T-helper 22 cell (primary cell): ENCODE results near the gene PAAF1.
"Not testable (repeated sequence)": the region's sequence is repeated elsewhere in the genome, so short reads cannot be mapped to it uniquely, and the experiment has no call there.

Experiments used
- DNase-seq: peaks from one replicate; pipeline ENCODE4 v3.0.0-alpha.2; 2020; ENCODE audit warnings: low read depth

Gene PAAF1

GRCh38 chr11:73883856-73884255 lies 7.1 kb downstream of the PAAF1 start:
- DNase-seq: no peak

GRCh38 chr11:73888244-73888643 lies 11.4 kb downstream of the PAAF1 start:
- no peak for DNase-seq

GRCh38 chr11:73889019-73889418 lies 12.2 kb downstream of the PAAF1 start:
- no peak for DNase-seq

DNA sequence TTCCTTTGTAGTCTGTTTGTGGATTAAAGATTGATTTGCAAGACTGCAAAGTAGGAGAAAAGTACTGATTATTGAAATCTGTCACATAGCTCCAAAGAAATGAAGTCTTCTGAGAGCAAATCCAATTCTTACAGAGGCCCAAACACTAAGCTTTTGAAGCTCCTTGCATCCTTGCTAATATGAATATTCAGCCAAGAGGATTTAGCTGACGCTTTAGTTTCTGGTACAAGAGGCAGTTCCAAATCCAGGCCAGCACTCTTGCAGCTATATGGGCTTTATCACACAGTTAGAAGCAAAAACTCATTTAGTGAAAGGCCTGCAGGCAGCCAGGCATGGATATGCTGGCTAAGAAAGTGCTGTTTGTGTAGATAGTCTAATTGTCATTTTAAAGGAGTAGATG lies 12.7 kb downstream of the PAAF1 start:
- DNase-seq: no peak

DNA sequence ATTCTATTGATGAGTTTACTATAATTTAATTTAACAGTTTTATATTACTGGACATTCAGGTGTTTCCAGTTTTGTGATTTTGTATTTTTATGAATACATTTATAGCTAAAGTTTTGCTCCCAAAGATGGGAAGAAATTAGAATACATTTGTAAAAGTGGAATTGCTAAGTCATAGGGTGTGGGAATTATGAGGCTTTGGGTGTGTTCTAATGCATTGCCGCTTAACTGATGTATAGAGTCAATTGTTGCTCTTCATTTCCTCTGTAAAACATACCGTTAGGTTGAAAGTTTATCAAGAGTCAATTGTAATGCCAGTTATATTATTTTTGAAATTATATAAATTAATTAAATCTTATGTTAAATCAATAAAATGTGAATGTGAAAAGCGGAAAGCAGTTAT lies 16.2 kb downstream of the PAAF1 start:
- DNase-seq: no peak

DNA sequence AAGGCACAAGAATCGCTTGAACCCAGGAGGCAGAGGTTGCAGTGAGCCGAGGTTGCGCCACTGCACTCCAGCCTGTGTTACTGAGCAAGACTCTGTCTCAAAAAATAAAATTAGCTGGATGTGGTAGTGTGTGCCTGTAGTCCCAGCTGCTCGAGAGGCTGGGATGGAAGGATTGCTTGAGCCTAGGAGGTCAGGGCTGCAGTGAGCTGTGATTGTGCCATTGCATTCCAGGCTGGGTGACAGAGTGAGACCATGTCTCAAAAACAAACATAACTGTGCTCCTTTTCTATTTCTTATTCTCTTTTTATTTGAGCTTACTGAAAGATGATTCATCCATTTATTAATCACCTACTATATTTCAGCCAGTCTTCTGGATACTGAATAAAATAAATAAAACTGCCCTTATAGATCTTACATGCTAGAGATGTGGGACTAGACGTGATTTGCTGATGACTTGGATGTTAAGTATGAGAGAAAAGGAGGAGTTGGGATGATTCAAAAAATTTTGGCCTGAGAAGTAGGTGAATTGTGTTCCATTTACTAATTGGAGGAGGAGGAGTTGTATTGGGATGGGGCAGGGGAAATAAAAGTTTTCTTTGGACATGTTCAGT lies 18.0 kb downstream of the PAAF1 start:
- DNase-seq: no peak

DNA sequence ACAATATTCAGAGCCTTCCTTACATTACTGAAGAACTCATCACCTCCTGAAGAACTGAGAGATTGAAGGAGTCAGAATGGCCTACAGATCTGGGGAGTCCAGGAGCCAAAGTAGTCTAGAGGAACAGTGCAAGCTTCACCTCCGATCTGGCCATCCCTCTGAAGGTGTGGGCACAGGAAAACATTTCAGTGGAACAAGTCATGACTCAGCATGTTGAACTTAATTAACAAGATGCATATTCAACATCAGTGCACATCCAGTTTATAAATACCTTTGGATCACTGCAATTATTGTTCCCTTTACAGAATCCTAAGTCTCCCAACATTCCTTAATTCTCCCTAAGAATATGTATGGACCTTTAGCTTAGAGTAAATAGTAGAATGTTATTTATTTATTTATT lies 25.5 kb downstream of the PAAF1 start:
- DNase-seq: no peak

GRCh38 chr11:73907191-73907590 lies 30.4 kb downstream of the PAAF1 start:
- no peak for DNase-seq

GRCh38 chr11:73912026-73912425 lies 35.2 kb downstream of the PAAF1 start:
- no peak for DNase-seq

GRCh38 chr11:73913472-73913871 lies 36.7 kb downstream of the PAAF1 start:
- no peak for DNase-seq

- no peak for DNase-seq
Measured at GRCh38 chr11:73914284-73914683, 37.5 kb downstream of the PAAF1 start.

DNA sequence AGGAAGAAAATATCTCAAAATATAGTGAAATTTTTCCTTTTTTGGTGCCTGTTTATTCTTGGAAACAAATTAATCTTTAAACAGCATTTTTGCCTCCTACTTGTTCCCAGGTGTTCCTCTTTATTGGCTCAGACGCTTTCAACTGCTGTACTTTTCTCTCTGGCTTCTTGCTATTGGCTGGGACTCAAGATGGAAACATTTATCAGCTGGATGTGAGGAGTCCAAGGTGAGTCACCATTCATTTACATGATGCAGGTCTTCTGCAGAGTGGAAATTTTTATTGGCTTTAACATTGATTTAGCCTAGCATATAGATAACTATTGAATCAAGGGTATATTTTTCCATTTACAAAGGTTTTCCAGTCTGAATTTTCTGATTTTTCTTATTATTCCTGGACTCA lies 39.6 kb downstream of the PAAF1 start:
- no peak for DNase-seq

DNA sequence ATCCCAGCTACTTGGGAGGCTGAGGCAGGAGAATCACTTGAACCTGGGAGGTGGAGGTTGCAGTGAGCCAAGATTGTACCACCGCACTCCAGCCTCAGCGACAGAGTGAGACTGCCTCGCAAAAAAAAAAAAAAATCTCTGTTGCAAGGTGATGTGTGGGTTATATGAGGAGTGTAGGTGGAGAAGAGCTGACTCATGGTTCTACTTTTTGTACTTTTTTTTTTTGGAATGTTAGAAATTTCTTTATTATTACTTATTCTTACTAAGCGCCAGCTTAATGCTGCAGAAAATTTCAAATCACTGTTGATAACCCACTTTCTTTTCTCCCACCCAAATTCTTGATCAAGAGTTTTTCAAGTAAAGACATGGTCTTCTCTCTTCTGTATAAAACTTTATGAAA lies 44.4 kb downstream of the PAAF1 start:
- DNase-seq: no peak

DNA sequence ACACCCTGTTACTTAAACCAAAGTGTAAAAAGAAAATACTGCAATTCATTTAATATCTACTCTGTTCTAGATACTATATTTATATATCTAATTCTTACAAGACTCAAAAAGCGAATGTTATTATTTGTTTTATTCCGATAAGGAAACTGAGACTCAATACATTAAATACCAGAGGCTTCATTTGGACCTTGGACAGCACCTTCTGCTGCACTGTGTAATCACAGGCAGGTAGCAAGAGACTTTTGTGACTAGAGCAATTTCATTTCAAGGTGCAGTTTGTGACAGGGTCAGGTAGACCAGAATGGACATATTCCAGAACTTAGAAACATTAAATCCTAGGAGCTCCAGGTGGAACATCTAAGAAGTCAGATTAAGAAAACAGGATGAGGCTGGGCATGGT lies 52.6 kb downstream of the PAAF1 start:
- DNase-seq: no peak

DNA sequence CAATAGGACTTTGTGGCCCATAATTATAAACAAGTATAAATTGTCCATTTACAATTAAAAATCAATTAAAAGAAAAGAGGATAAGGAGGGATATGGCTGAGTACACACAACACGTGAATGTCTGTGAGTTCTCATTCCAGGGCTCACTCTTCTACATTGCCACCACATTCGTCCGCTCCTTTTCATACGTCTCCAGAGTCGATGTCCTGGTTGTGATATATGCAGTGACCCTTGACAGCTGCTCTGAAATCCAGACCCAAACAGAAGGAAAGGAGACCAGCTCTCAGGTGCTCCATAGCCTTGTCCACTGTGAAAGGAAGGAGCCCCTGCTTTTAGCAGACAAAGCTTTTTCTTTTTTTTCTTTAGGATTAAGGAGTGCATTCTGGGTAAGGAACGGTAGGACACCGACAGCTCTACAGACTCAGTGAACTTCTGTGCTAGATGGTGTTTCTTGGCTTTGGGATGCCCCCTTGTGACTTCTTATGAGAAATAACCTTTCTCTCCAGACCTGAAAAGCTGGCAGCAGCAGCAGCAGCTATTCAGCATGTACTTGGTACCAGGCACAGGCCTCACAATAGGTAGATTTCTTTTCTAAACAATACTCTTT lies 54.3 kb downstream of the PAAF1 start:
- no peak for DNase-seq

DNA sequence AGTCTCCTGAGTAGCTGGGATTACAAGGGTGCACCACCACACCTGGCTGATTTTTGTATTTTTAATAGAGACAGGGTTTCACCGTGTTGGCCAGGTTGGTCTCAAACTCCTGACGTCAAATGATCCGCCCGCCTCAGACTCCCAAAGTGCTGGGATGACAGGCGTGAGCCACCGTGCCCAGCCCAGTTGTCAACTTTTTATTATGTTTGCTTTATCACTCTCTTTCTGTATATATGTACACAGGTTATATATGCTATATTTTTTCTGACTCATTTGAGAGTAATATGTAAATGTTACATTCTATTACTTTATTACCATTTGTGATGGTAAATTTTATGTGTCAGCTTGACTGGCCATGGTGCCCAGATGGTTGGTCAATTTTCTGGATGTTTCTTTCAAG lies 55.2 kb downstream of the PAAF1 start:
- DNase-seq: no peak

DNA sequence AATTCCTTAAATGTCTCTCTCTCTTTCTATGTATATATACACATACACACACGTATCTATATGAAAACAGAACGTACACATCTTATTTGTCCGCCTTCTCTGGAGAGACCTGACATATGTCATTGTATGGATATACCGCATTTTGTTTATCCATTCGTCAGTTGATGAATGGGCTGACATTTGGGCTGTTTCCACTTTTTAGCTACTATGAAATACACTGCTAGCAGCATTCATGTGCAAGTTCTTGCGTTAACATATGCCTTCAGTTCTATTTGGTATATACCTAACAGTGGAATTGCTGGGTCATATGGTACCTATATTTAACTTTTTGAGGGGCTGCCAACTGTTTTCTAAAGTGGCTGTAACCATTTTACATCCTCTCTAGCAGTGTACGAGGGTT lies 56.0 kb downstream of the PAAF1 start:
- no peak for DNase-seq

DNA sequence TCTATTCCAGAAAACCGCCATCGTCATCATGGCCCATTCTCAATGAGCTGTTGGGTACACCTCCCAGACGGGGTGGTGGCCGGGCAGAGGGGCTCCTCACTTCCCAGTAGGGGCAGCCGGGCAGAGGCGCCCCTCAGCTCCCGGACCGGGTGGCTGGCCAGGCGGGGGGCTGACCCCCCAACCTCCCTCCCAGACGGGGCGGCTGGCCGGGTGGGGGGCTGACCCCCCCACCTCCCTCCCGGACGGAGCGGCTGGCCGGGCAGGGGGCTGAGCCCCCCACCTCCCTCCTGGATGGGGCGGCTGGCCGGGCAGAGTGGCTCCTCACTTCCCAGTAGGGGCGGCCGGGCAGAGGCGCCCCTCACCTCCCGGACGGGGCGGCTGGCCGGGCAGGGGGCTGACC lies 59.2 kb downstream of the PAAF1 start:
- DNase-seq: not testable (repeated sequence)

DNA sequence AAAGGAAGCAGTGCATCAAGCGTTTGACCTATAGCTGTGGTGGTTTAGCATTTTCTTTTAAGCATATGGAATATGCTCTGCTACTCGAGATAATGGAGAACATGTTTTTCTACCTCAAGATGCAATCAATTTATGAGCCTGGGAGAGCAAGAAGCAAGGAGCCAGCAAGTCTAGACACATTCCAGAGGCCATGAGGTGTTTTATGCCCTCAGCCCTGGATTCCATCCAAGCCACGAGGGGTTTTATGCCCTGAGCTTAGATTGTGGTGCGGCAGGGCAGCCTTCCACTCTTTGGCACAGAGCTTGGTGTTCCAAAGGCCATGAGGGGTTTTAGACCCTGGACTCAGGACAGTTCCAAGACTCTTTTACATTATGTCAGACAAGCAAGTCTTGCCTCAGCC lies 62.3 kb downstream of the PAAF1 start:
- DNase-seq: no peak

DNA sequence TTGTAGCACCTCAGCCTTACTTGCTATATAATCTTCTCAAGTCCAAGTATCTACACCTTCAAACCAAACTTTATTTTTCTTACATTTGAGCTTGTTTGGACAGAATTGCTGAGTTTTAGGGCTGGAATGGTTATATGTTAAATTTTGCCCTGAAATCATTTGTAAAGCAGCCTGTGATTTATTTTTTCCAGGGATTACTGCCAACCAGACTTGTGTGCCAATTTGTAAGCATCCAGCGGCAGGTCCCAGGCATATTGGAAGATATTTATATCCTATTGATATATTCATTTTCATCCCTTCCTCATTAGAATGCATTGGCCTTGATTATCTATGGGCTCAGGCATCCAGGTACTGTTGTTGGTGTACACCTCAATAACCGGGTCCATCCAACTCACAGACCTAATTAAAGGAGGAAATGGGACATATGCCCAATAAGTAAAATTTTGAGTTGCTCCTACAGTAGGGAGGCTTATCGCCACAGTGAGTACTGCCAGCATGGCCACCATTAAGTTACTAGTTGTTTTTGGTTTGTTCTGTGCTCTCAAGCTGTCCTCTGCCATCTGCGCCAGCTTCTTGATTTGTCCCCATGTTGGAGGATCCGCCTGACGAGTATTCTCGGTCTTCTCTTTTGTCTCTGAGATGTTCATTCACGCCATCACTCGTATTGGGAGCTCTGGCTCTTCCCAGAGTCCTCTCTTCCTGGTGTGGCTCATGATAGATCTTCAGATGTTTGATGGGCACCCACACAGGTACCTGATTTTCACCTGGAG lies 64.2 kb downstream of the PAAF1 start:
- DNase-seq: no peak

DNA sequence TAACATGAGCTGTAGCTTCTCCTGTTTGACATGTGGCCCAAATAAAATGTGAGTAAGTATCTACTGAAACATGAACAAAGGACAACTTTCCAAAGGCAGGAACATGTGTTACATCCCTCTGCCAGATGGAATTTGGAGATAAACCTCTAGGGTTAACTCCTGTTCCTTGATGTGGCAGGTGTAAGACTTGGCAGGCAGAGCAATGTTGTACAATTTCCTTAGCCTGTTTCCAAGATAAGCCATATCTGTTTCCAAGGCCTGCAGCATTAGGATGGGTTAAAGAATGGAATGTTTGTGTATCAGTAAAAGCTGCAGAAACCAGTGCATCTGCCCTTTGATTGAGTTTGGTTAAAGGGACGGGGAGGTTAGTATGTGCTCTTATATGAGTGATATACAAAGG lies 65.2 kb downstream of the PAAF1 start:
- no peak for DNase-seq

GRCh38 chr11:73944085-73944484 lies 67.3 kb downstream of the PAAF1 start:
- no peak for DNase-seq

DNA sequence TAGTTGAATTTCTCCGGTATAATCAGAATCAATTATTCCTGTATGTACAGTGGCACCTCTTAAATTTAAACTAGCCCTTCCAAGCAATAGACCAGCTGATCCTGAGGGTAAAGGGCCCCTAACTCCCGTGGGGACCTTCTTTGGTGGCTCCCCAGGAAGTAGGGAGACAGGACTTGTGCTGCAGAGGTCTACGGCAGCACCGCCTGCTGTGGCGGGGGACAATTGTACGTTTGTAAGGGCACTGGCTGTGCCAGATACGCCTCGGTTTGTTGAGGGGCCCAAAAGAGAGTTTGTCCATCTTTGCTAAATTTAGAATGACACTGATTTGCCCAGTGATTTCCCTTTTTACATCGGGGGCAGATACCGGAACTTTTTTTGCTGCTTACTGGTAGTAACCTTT lies 68.1 kb downstream of the PAAF1 start:
- DNase-seq: no peak

DNA sequence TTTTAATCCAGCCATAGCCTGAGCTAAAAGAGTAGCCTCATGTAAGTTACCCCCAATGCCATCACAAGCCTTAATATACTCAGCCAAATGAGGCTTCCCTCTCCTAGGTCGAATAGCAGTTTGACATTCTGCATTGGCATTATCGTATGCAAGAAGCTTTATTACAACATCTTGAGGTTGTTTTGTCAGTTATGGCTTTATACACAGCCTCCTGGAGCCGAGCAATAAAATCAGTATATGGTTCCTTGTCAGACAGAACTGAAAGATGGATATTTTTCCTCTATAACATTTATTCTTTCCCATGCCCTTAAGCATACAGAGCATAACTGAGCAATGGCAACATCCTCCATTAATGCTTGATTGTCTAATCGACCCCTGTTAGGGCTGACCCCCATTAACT lies 68.6 kb downstream of the PAAF1 start:
- no peak for DNase-seq
